ENCODE measurements around the gene PPP2R2B.

PPP2R2B gene

GRCh38 chr5:146820987-146821386 lies 57.6 kb downstream of the PPP2R2B start:
- Histone ChIP-seq H3K36me3 (ENCODE audit: insufficient read depth, low read length) (no peaks in the 10 kb centered on the region), H3K9ac (ENCODE audit: low read length) (no peak overlapping the region), H3K27ac (ENCODE audit: low read depth, low read length) (no peak overlapping the region), H3K4me1 (ENCODE audit: insufficient read depth, low read length) (no peaks in the 10 kb centered on the region), H3K4me3 (ENCODE audit: low read depth in 1 of 2, low read length in 2 of 2) (no peak overlapping the region), H3K9me3 (ENCODE audit: low read length) (no peaks in the 10 kb centered on the region), H3K27me3 (ENCODE audit: control insufficient read depth in 1 of 2, insufficient read depth in 2 of 2, low read length in 2 of 2) (no peaks in the 10 kb centered on the region)

GRCh38 chr5:146818822-146819221 lies 59.7 kb downstream of the PPP2R2B start:
- H3K9me3 ChIP-seq (ENCODE audit: low read length), result no peaks in the 10 kb centered on the region
- H3K4me3 ChIP-seq (ENCODE audit: low read depth in 1 of 2, low read length in 2 of 2), result no peak overlapping the region
- no peaks in the 10 kb centered on the region for H3K36me3 ChIP-seq (ENCODE audit: insufficient read depth, low read length)
- no peaks in the 10 kb centered on the region for H3K4me1 ChIP-seq (ENCODE audit: insufficient read depth, low read length)
- H3K27me3 ChIP-seq (ENCODE audit: control insufficient read depth in 1 of 2, insufficient read depth in 2 of 2, low read length in 2 of 2), result no peaks in the 10 kb centered on the region
- no peak overlapping the region for H3K27ac ChIP-seq (ENCODE audit: low read depth, low read length)
- no peak overlapping the region for H3K9ac ChIP-seq (ENCODE audit: low read length)

GRCh38 chr5:146817973-146818372 lies 60.6 kb downstream of the PPP2R2B start:
- H3K4me1 ChIP-seq (ENCODE audit: insufficient read depth, low read length), result no peaks in the 10 kb centered on the region
- H3K9ac ChIP-seq (ENCODE audit: low read length), result no peak overlapping the region
- no peaks in the 10 kb centered on the region for H3K36me3 ChIP-seq (ENCODE audit: insufficient read depth, low read length)
- H3K4me3 ChIP-seq (ENCODE audit: low read depth in 1 of 2, low read length in 2 of 2), result no peak overlapping the region
- H3K27me3 ChIP-seq (ENCODE audit: control insufficient read depth in 1 of 2, insufficient read depth in 2 of 2, low read length in 2 of 2), result no peaks in the 10 kb centered on the region
- H3K9me3 ChIP-seq (ENCODE audit: low read length), result no peaks in the 10 kb centered on the region
- H3K27ac ChIP-seq (ENCODE audit: low read depth, low read length), result no peak overlapping the region

GRCh38 chr5:146816775-146817387 lies 61.7 kb downstream of the PPP2R2B start:
- Histone ChIP-seq H3K9me3 (ENCODE audit: low read length) (no peaks in the 10 kb centered on the region), H3K4me1 (ENCODE audit: insufficient read depth, low read length) (no peaks in the 10 kb centered on the region), H3K27me3 (ENCODE audit: control insufficient read depth in 1 of 2, insufficient read depth in 2 of 2, low read length in 2 of 2) (no peaks in the 10 kb centered on the region), H3K27ac (ENCODE audit: low read depth, low read length) (no peak overlapping the region), H3K36me3 (ENCODE audit: insufficient read depth, low read length) (no peaks in the 10 kb centered on the region), H3K9ac (ENCODE audit: low read length) (no peak overlapping the region), H3K4me3 (ENCODE audit: low read depth in 1 of 2, low read length in 2 of 2) (no peak overlapping the region)

- H3K27me3 ChIP-seq (ENCODE audit: control insufficient read depth in 1 of 2, insufficient read depth in 2 of 2, low read length in 2 of 2), result no peaks in the 10 kb centered on the region
Measured at GRCh38 chr5:146815411-146815810, 63.1 kb downstream of the PPP2R2B start.

GRCh38 chr5:146813346-146814157 lies 65.0 kb downstream of the PPP2R2B start:
- H3K36me3 ChIP-seq (ENCODE audit: insufficient read depth, low read length), result no peaks in the 10 kb centered on the region
- no peaks in the 10 kb centered on the region for H3K4me1 ChIP-seq (ENCODE audit: insufficient read depth, low read length)
- no peaks in the 10 kb centered on the region for H3K9me3 ChIP-seq (ENCODE audit: low read length)
- H3K27me3 ChIP-seq (ENCODE audit: control insufficient read depth in 1 of 2, insufficient read depth in 2 of 2, low read length in 2 of 2), result no peaks in the 10 kb centered on the region
- H3K4me3 ChIP-seq (ENCODE audit: low read depth in 1 of 2, low read length in 2 of 2), result no peak overlapping the region
- no peak overlapping the region for H3K27ac ChIP-seq (ENCODE audit: low read depth, low read length)
- H3K9ac ChIP-seq (ENCODE audit: low read length), result no peak overlapping the region

More at GRCh38 chr5:146815411-146815810, 63.1 kb downstream of the PPP2R2B start:
- no peak overlapping the region for H3K4me3 ChIP-seq (ENCODE audit: low read depth in 1 of 2, low read length in 2 of 2)
- no peaks in the 10 kb centered on the region for H3K4me1 ChIP-seq (ENCODE audit: insufficient read depth, low read length)
- no peak overlapping the region for H3K27ac ChIP-seq (ENCODE audit: low read depth, low read length)
- H3K36me3 ChIP-seq (ENCODE audit: insufficient read depth, low read length), result no peaks in the 10 kb centered on the region
- no peaks in the 10 kb centered on the region for H3K9me3 ChIP-seq (ENCODE audit: low read length)
- no peak overlapping the region for H3K9ac ChIP-seq (ENCODE audit: low read length)

- no peaks in the 10 kb centered on the region for H3K9me3 ChIP-seq (ENCODE audit: low read length)
- no peaks in the 10 kb centered on the region for H3K27me3 ChIP-seq (ENCODE audit: control insufficient read depth in 1 of 2, insufficient read depth in 2 of 2, low read length in 2 of 2)
- H3K4me1 ChIP-seq (ENCODE audit: insufficient read depth, low read length), result no peaks in the 10 kb centered on the region
- H3K9ac ChIP-seq (ENCODE audit: low read length), result no peak overlapping the region
- H3K4me3 ChIP-seq (ENCODE audit: low read depth in 1 of 2, low read length in 2 of 2), result no peak overlapping the region
- no peaks in the 10 kb centered on the region for H3K36me3 ChIP-seq (ENCODE audit: insufficient read depth, low read length)
- H3K27ac ChIP-seq (ENCODE audit: low read depth, low read length), result no peak overlapping the region
Measured at GRCh38 chr5:146805081-146805480, 73.5 kb downstream of the PPP2R2B start.

GRCh38 chr5:146802945-146803522 lies 75.5 kb downstream of the PPP2R2B start:
- no peaks in the 10 kb centered on the region for H3K4me1 ChIP-seq (ENCODE audit: insufficient read depth, low read length)
- no peak overlapping the region for H3K4me3 ChIP-seq (ENCODE audit: low read depth in 1 of 2, low read length in 2 of 2)
- no peaks in the 10 kb centered on the region for H3K9me3 ChIP-seq (ENCODE audit: low read length)
- no peaks in the 10 kb centered on the region for H3K36me3 ChIP-seq (ENCODE audit: insufficient read depth, low read length)
- H3K9ac ChIP-seq (ENCODE audit: low read length), result no peak overlapping the region
- no peaks in the 10 kb centered on the region for H3K27me3 ChIP-seq (ENCODE audit: control insufficient read depth in 1 of 2, insufficient read depth in 2 of 2, low read length in 2 of 2)
- no peak overlapping the region for H3K27ac ChIP-seq (ENCODE audit: low read depth, low read length)

- Histone ChIP-seq H3K4me3 (ENCODE audit: low read depth in 1 of 2, low read length in 2 of 2) (no peak overlapping the region), H3K27ac (ENCODE audit: low read depth, low read length) (no peak overlapping the region), H3K9me3 (ENCODE audit: low read length) (no peaks in the 10 kb centered on the region), H3K4me1 (ENCODE audit: insufficient read depth, low read length) (no peaks in the 10 kb centered on the region), H3K27me3 (ENCODE audit: control insufficient read depth in 1 of 2, insufficient read depth in 2 of 2, low read length in 2 of 2) (no peaks in the 10 kb centered on the region), H3K9ac (ENCODE audit: low read length) (no peak overlapping the region), H3K36me3 (ENCODE audit: insufficient read depth, low read length) (no peaks in the 10 kb centered on the region)
Measured at GRCh38 chr5:146799671-146800070, 78.9 kb downstream of the PPP2R2B start.

GRCh38 chr5:146799231-146799630 lies 79.3 kb downstream of the PPP2R2B start:
- no peaks in the 10 kb centered on the region for H3K27me3 ChIP-seq (ENCODE audit: control insufficient read depth in 1 of 2, insufficient read depth in 2 of 2, low read length in 2 of 2)
- H3K4me1 ChIP-seq (ENCODE audit: insufficient read depth, low read length), result no peaks in the 10 kb centered on the region
- H3K4me3 ChIP-seq (ENCODE audit: low read depth in 1 of 2, low read length in 2 of 2), result no peak overlapping the region
- H3K9ac ChIP-seq (ENCODE audit: low read length), result no peak overlapping the region
- H3K27ac ChIP-seq (ENCODE audit: low read depth, low read length), result no peak overlapping the region
- no peaks in the 10 kb centered on the region for H3K36me3 ChIP-seq (ENCODE audit: insufficient read depth, low read length)
- H3K9me3 ChIP-seq (ENCODE audit: low read length), result no peaks in the 10 kb centered on the region

- Histone ChIP-seq H3K4me1 (ENCODE audit: insufficient read depth, low read length) (no peaks in the 10 kb centered on the region), H3K27me3 (ENCODE audit: control insufficient read depth in 1 of 2, insufficient read depth in 2 of 2, low read length in 2 of 2) (no peaks in the 10 kb centered on the region), H3K4me3 (ENCODE audit: low read depth in 1 of 2, low read length in 2 of 2) (no peak overlapping the region), H3K9me3 (ENCODE audit: low read length) (no peaks in the 10 kb centered on the region), H3K27ac (ENCODE audit: low read depth, low read length) (no peak overlapping the region), H3K9ac (ENCODE audit: low read length) (no peak overlapping the region), H3K36me3 (ENCODE audit: insufficient read depth, low read length) (no peaks in the 10 kb centered on the region)
Measured at GRCh38 chr5:146797658-146798057, 80.9 kb downstream of the PPP2R2B start.

Data from muscle layer of colon (tissue), 2 donors.